WERI-Rb-1 (cell line): ENCODE results near the gene NCBP2.

Experiments
- DNase-seq: peaks from one replicate; pipeline ENCODE4 v3.0.0-alpha.2; 2020
- H3K27ac ChIP-seq: fragments of 250-450 bp; sonication (Bioruptor Pico); 2 replicates; pipeline ENCODE4 v1.5.1; 2020; ENCODE audit warnings: mild to moderate bottlenecking, moderate library complexity
- H3K27me3 ChIP-seq: fragments of 250-450 bp; sonication (Bioruptor Pico); 2 replicates; pipeline ENCODE4 v1.5.1; 2021; ENCODE audit warnings: mild to moderate bottlenecking, low read depth, moderate library complexity; ENCODE audit not compliant: insufficient read depth, severe bottlenecking
- H3K36me3 ChIP-seq: fragments of 250-450 bp; sonication (Bioruptor Pico); 2 replicates; pipeline ENCODE4 v1.5.1; 2020; ENCODE audit warnings: mild to moderate bottlenecking, moderate library complexity
- H3K4me3 ChIP-seq: 2 replicates; pipeline ENCODE4 v1.5.1; 2011; ENCODE audit warnings: low read depth, mild to moderate bottlenecking, control low read depth, low read length
- H3K9me3 ChIP-seq: fragments of 250-450 bp; sonication (Bioruptor Pico); 2 replicates; pipeline ENCODE4 v1.5.1; 2021; ENCODE audit warnings: mild to moderate bottlenecking, moderate library complexity; ENCODE audit not compliant: severe bottlenecking
- CTCF ChIP-seq: IDR thresholded peaks from 2 replicates; pipeline ENCODE4 v1.5.1; 2011; ENCODE audit warnings: low read depth, mild to moderate bottlenecking, control low read depth, inconsistent platforms, low read length

NCBP2 gene

GRCh38 chr3:196969660-196970546 is 27.6 kb upstream of the NCBP2 start:
- Histone ChIP-seq H3K27ac (no peak overlapping the region; the same call in 1 of the 2 replicates), H3K27me3 (no peaks in the 10 kb centered on the region)
- peak; percentile 23 for DNase-seq

GRCh38 chr3:196969134-196969659 is 26.9 kb upstream of the NCBP2 start:
- DNase-seq, result no peak
- Histone ChIP-seq H3K27ac (no peak overlapping the region; the same call in 1 of the 2 replicates), H3K36me3 (no peaks in the 10 kb centered on the region), H3K9me3 (no peaks in the 10 kb centered on the region), H3K4me3 (peak overlapping the region; percentile 52), H3K27me3 (no peaks in the 10 kb centered on the region)
- TF ChIP-seq CTCF, result no peak

More at GRCh38 chr3:196969660-196970546, 27.6 kb upstream of the NCBP2 start:
- no peaks in the 10 kb centered on the region for H3K9me3 ChIP-seq
- no peaks in the 10 kb centered on the region for H3K36me3 ChIP-seq
- TF ChIP-seq CTCF, result peak; percentile 65
- peak overlapping the region; percentile 52 for H3K4me3 ChIP-seq

- Histone ChIP-seq H3K36me3 (no peaks in the 10 kb centered on the region), H3K4me3 (peak within 1 kb of the TSS; percentile 52), H3K27me3 (no peaks in the 10 kb centered on the region), H3K27ac (no peak within 1 kb of the TSS; the same call in 1 of the 2 replicates), H3K9me3 (no peaks in the 10 kb centered on the region)
- no peak for DNase-seq
- TF ChIP-seq CTCF, result no peak
Observed at GRCh38 chr3:196968233-196969133, 26.2 kb upstream of the NCBP2 start, which contains the start of gene PIGZ. Gene PIGZ (minus strand): TSS chr3:196968833. CDS start chr3:196952031, 16,802 bp downstream.

- no peak overlapping the region for H3K4me3 ChIP-seq
- H3K27ac ChIP-seq, result no peak overlapping the region
- DNase-seq, result no peak
Observed at GRCh38 chr3:196967412-196968232, 25.3 kb upstream of the NCBP2 start.

More at GRCh38 chr3:196967412-196968232, 25.3 kb upstream of the NCBP2 start:
- no peaks in the 10 kb centered on the region for H3K27me3 ChIP-seq
- H3K36me3 ChIP-seq, result no peaks in the 10 kb centered on the region
- no peaks in the 10 kb centered on the region for H3K9me3 ChIP-seq
- no peak for TF ChIP-seq CTCF
